HepG2 (cell line): ENCODE results near the gene TTC39C. TPM values are rescaled to one million over a fixed set of nuclear protein-coding genes. Genes with fewer than 3 reads are reported as not detected.

Experiments used
- ATAC-seq: fragments of 200-7000 bp; cut with Tn5 transposase; 3 replicates; pipeline ENCODE4 v1.9.1; 2020; ENCODE audit warnings: mild to moderate bottlenecking, moderate library complexity
- BruUV-seq: library from RNA; stranded (reverse); fragments of 400-500 nt; replicated peaks from 2 replicates; lab custom pipeline; 2021; lab: Mats Ljungman, UMichigan
- CTCF ChIA-PET: fragments of 300-600 bp; formaldehyde crosslinking; extraction: SDS; loops from one replicate; lab custom pipeline; 2021; ENCODE audit warnings: low total read pairs, inconsistent platforms, low intra/inter-chr PET ratio; lab: Yijun Ruan, JAX
- POLR2A ChIA-PET: fragments of 350-600 bp; sonication (Branson Sonifier 250); formaldehyde crosslinking; loops from one replicate; lab custom pipeline; 2020; ENCODE audit warnings: antibody characterized with exemption, inconsistent platforms; lab: Yijun Ruan, JAX
- DNase-seq: peaks from one replicate; pipeline ENCODE4 v3.0.0-alpha.2; 2015; ENCODE audit warnings: low spot score
- FAIRE-seq: peaks from 3 replicates; lab custom pipeline; 2011; peaks lifted over from hg19 to GRCh38; lab: Jason Lieb, UNC
- H2AFZ ChIP-seq: one replicate; pipeline ENCODE4 v1.6.1; 2011; ENCODE audit warnings: low read length, inconsistent platforms
- H3K27ac ChIP-seq: fragments of 300-600 bp; 3 replicates; pipeline ENCODE4 v1.8.0; 2011; ENCODE audit warnings: mixed run types, mild to moderate bottlenecking, mixed read lengths, low read length, inconsistent platforms; ENCODE audit not compliant: insufficient read depth; ENCODE audit errors: extremely low read length
- H3K27me3 ChIP-seq, 2 experiments: fragments of 200-600 bp in 1 of 2; 2 replicates in 1 of 2; 3 replicates in 1 of 2; pipeline versions ENCODE4 v1.6.0 to v1.8.0; 2011; ENCODE audit warnings: low read length in 2 of 2, mild to moderate bottlenecking in 2 of 2, moderate library complexity in 2 of 2, inconsistent platforms in 1 of 2; ENCODE audit not compliant: insufficient read depth in 2 of 2, control insufficient read depth in 1 of 2
- H3K36me3 ChIP-seq, 2 experiments: fragments of 200-600 bp in 1 of 2; replicated peaks in 1 of 2; 2 replicates in 1 of 2; 3 replicates in 1 of 2; pipeline versions ENCODE4 v1.5.1 to v1.8.0; 2011; ENCODE audit warnings: low read length in 2 of 2, inconsistent platforms in 1 of 2; ENCODE audit not compliant: insufficient read depth in 2 of 2, control insufficient read depth in 1 of 2
- H3K4me1 ChIP-seq: 2 replicates; pipeline ENCODE4 v1.5.1; 2012; ENCODE audit warnings: low read length, inconsistent platforms; ENCODE audit not compliant: insufficient read depth
- H3K4me2 ChIP-seq: 2 replicates; pipeline ENCODE4 v1.6.0; 2011; ENCODE audit warnings: low read depth, low read length, inconsistent platforms
- H3K4me3 ChIP-seq, 3 experiments: fragments of 200-600 bp in 1 of 3; sonication (generic), shearing (Covaris generic) in 1 of 3; replicated peaks in 1 of 3; 2 replicates each; pipeline ENCODE4 v1.5.1; 2011 to 2016; ENCODE audit warnings: low read length in 3 of 3, inconsistent platforms in 2 of 3, low read depth in 2 of 3, mild to moderate bottlenecking in 2 of 3, control low read depth in 1 of 3, mixed read lengths in 1 of 3; ENCODE audit not compliant: insufficient read depth in 1 of 3
- H3K79me2 ChIP-seq: one replicate; pipeline ENCODE4 v1.6.1; 2011; ENCODE audit warnings: low read length, inconsistent platforms; ENCODE audit not compliant: insufficient read depth
- H3K9ac ChIP-seq: 2 replicates; pipeline ENCODE4 v1.6.0; 2011; ENCODE audit warnings: mild to moderate bottlenecking, low read depth, low read length, inconsistent platforms; ENCODE audit not compliant: insufficient read depth
- H3K9me3 ChIP-seq: 2 replicates; pipeline ENCODE4 v1.5.1; 2012; ENCODE audit warnings: mild to moderate bottlenecking, low read length
- H4K20me1 ChIP-seq: 2 replicates; pipeline ENCODE4 v1.6.0; 2011; ENCODE audit warnings: inconsistent platforms, mild to moderate bottlenecking, low read length, moderate library complexity; ENCODE audit not compliant: insufficient read depth
- CHD4 ChIP-seq: fragments of 200-600 bp; sonication (generic); IDR thresholded peaks from 2 replicates; pipeline ENCODE4 v1.7.0; 2017; ENCODE audit warnings: mild to moderate bottlenecking, low read length, borderline replicate concordance
- GFI1 ChIP-seq: sonication (generic); formaldehyde crosslinking; IDR thresholded peaks from 2 replicates; pipeline ENCODE4 v1.5.0; 2020; ENCODE audit warnings: missing genetic modification reagents, mild to moderate bottlenecking, borderline replicate concordance
- KDM5A ChIP-seq: fragments of 200-600 bp; sonication (generic); IDR thresholded peaks from 2 replicates; pipeline ENCODE4 v1.7.0; 2018; ENCODE audit warnings: antibody characterized with exemption, mild to moderate bottlenecking, low read length, borderline replicate concordance
- MED8 ChIP-seq: sonication (generic); formaldehyde crosslinking; IDR thresholded peaks from 2 replicates; pipeline ENCODE4 v1.8.1; 2023; ENCODE audit warnings: mild to moderate bottlenecking, missing genetic modification reagents; ENCODE audit not compliant: insufficient replicate concordance
- SMC3 ChIP-seq: IDR thresholded peaks from 2 replicates; pipeline ENCODE4 v1.6.1; 2011; ENCODE audit warnings: low read length, improper control_type of control experiment
- SP4 ChIP-seq: sonication (generic); formaldehyde crosslinking; IDR thresholded peaks from 2 replicates; pipeline ENCODE4 v1.8.1; 2023; ENCODE audit warnings: mild to moderate bottlenecking, missing genetic modification reagents
- TAF15 ChIP-seq: fragments of 200-400 bp; formaldehyde crosslinking; IDR thresholded peaks from one replicate; pipeline ENCODE4 v1.6.1; 2018; ENCODE audit warnings: mild to moderate bottlenecking, low read depth, low read length; ENCODE audit not compliant: poor library complexity, severe bottlenecking
- TBL1XR1 ChIP-seq: fragments of 150-350 bp; IDR thresholded peaks from 2 replicates; pipeline ENCODE4 v1.6.1; 2014; ENCODE audit warnings: borderline replicate concordance, low read length; ENCODE audit not compliant: partially characterized antibody
- TFAP4 ChIP-seq: sonication (generic); IDR thresholded peaks from 2 replicates; pipeline ENCODE4 v1.6.1; 2016; ENCODE audit warnings: low read depth, borderline replicate concordance
- ZNF318 ChIP-seq: sonication (generic); formaldehyde crosslinking; IDR thresholded peaks from 2 replicates; pipeline ENCODE4 v1.4.0; 2020; ENCODE audit warnings: mild to moderate bottlenecking, missing genetic modification reagents
- ZNF501 ChIP-seq: sonication (generic); formaldehyde crosslinking; IDR thresholded peaks from 2 replicates; pipeline ENCODE4 v1.5.1; 2020; ENCODE audit warnings: mild to moderate bottlenecking, moderate library complexity, missing genetic modification reagents
- ZNF768 ChIP-seq: sonication (generic); formaldehyde crosslinking; IDR thresholded peaks from 2 replicates; pipeline ENCODE4 v1.4.0; 2020; ENCODE audit warnings: missing genetic modification reagents
- ZSCAN21 ChIP-seq: sonication (generic); formaldehyde crosslinking; IDR thresholded peaks from 2 replicates; pipeline ENCODE4 v1.8.0; 2022; ENCODE audit warnings: mild to moderate bottlenecking, missing genetic modification reagents, moderate library complexity, borderline replicate concordance
- WGBS: methylation state at CpG from one replicate; pipeline ENCODE4 v1.1.6; 2017; ENCODE audit warnings: low lambda C conversion rate; 5-methylcytosine and 5-hydroxymethylcytosine counted together
- in situ Hi-C: cut with HindIII; loops from 2 replicates; pipeline ENCODE4 v1.10.0; 2017; ENCODE audit warnings: low pct_unique_long_range_greater_than_20kb; ENCODE audit not compliant: extremely low pct_ligation_motif_present
- intact Hi-C: fragments of 100-400 bp; cut with micrococcal nuclease; formaldehyde crosslinking; loops from one replicate; pipeline ENCODE4 v1.10.0; 2022; ENCODE audit not compliant: unreplicated experiment
- polyA plus RNA-seq, 8 experiments: library from polyadenylated mRNA; depleted of rRNA in 3 of 8; stranded (reverse) in 7 of 8; unstranded in 1 of 8; fragments of >200 nt; fragmentation: Illumina TruSeq in 4 of 8; extraction: Trizol in 4 of 8; gene quantifications; 2 replicates each; pipeline versions ENCODE4 v1.2.1 to v1.2.3, GENCODE V29; 2011 to 2016; ENCODE audit warnings: low read depth in 4 of 8, missing spikeins in 1 of 8, mixed read lengths in 1 of 8; ENCODE audit not compliant: insufficient read depth in 1 of 8
- total RNA-seq, 5 experiments: library from RNA; depleted of rRNA; stranded (reverse); fragments of >200 nt; fragmentation: Illumina TruSeq; extraction: Trizol; gene quantifications; 2 replicates each; pipeline ENCODE4 v1.2.3, GENCODE V29; 2016; ENCODE audit warnings: low read depth in 1 of 5

Gene TTC39C
- total and polyA plus RNA-seq, 2 of the 13 experiments (the other 11 are each of a cell fraction or from before 2014, with no cell fraction given) = 19.1 to 25.9 TPM

DNA sequence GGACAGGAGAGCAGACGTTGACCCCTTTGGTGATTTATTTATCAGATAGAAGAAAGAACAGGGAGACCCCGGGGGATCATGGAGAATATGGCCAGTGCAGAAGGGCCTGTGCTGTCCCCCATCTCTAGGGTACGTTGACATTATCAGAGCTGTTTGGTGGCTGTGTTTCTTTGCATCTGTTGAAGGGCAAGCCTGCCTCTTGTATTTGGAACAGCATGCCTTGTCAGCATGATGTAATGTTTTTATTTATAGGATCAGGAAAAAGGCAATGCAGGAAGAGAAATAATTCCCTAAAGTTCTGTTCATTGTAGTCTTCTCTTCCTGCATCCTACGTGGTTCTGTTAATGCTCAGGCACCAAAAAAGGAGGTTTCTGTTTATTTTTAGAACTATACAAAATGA is 74.5 kb downstream of the TTC39C start (continued):
- TF ChIP-seq ZNF318 (CRISPR knock-in tag) (no peak), ZNF768 (CRISPR knock-in tag) (no peak)

- WGBS = 90% methylated on average over 4 of the region's 4 CpGs
- Histone ChIP-seq H3K27me3 (no peaks in the 10 kb centered on the region), H3K79me2 (no peaks in the 10 kb centered on the region), H3K36me3 (no peaks in the 10 kb centered on the region)
- TF ChIP-seq TBL1XR1 (no peak), SP4 (no peak), TAF15 (no peak), MED8 (CRISPR knock-in tag) (no peak), CHD4 (no peak), GFI1 (no peak), TFAP4 (no peak), ZSCAN21 (no peak), SMC3 (no peak), KDM5A (no peak), ZNF501 (no peak)
- TF ChIP-seq, all 625 proteins: peak for 0
- ATAC-seq (no peak), FAIRE-seq (no peak), DNase-seq (no peak)
- BruUV-seq = no TSS peak
- no peak overlapping the region for H3K4me3 ChIP-seq
- H2AFZ ChIP-seq = no peak overlapping the region
- in situ Hi-C loops = no loop called here
- no peaks in the 10 kb centered on the region for H3K4me1 ChIP-seq
- POLR2A ChIA-PET = no interaction called here
- CTCF ChIA-PET = no interaction called here
- intact Hi-C loops = no loop called here
- H3K9ac ChIP-seq = no peak overlapping the region
- no peak overlapping the region for H3K4me2 ChIP-seq
- H3K9me3 ChIP-seq = no peaks in the 10 kb centered on the region
- no peak overlapping the region for H3K27ac ChIP-seq
- H4K20me1 ChIP-seq = no peaks in the 10 kb centered on the region
These were observed 75.2 kb downstream of the TTC39C start for GRCh38 chr18:24089515-24090337.
